K562 (cell line): Measurements from ENCODE around the gene ARID3B. TPM values are rescaled to one million over a fixed set of nuclear protein-coding genes. Genes with fewer than 3 reads are reported as not detected.

ENCODE experiments used
- HDAC1 ChIP-seq, 2 experiments: fragments of 450-650 bp; IDR thresholded peaks; 2 replicates each; pipeline ENCODE4 v1.6.1; 2016 to 2017; ENCODE audit warnings: inconsistent platforms in 1 of 2, mild to moderate bottlenecking in 1 of 2, moderate library complexity in 1 of 2
- KLF13 ChIP-seq: fragments of 450-650 bp; IDR thresholded peaks from 2 replicates; pipeline ENCODE4 v1.6.1; 2016; ENCODE audit warnings: missing genetic modification characterization, low read depth, mild to moderate bottlenecking, missing compliant biosample characterization, moderate library complexity, borderline replicate concordance
- MAZ ChIP-seq, 2 experiments: fragments of 450-650 bp in 1 of 2; sonication (generic) in 1 of 2; formaldehyde crosslinking; IDR thresholded peaks in 1 of 2; conservative IDR thresholded peaks in 1 of 2; 2 replicates each; pipeline versions ENCODE4 v1.4.0 to v1.5.0; 2020; ENCODE audit warnings: mild to moderate bottlenecking in 1 of 2, missing genetic modification reagents in 1 of 2
- MCM5 ChIP-seq: fragments of 450-650 bp; IDR thresholded peaks from 2 replicates; pipeline ENCODE4 v1.6.1; 2016; ENCODE audit warnings: low read depth
- NR2C2 ChIP-seq, 2 experiments: fragments of 200-800 bp in 1 of 2; sonication (Bioruptor generic) in 1 of 2; sonication (generic) in 1 of 2; formaldehyde crosslinking in 1 of 2; IDR thresholded peaks; 2 replicates each; pipeline versions ENCODE4 v1.6.1 to v1.8.0; 2016 to 2022; ENCODE audit warnings: mild to moderate bottlenecking in 1 of 2, missing compliant biosample characterization in 1 of 2, missing genetic modification characterization in 1 of 2, missing genetic modification reagents in 1 of 2
- POLR2AphosphoS2 ChIP-seq: IDR thresholded peaks from 2 replicates; pipeline ENCODE4 v1.6.1; 2012; ENCODE audit warnings: low read length, improper control_type of control experiment
- RAD21 ChIP-seq, 2 experiments: fragments of 250-450 bp in 1 of 2; fragments of 450-650 bp in 1 of 2; sonication (Bioruptor Pico) in 1 of 2; formaldehyde crosslinking in 1 of 2; IDR thresholded peaks in 1 of 2; conservative IDR thresholded peaks in 1 of 2; 2 replicates each; pipeline versions ENCODE4 v1.4.0 to v1.8.0; 2020 to 2022; ENCODE audit warnings: mild to moderate bottlenecking in 2 of 2, moderate library complexity in 1 of 2
- RB1 ChIP-seq: fragments of 450-650 bp; IDR thresholded peaks from 2 replicates; pipeline ENCODE4 v1.6.1; 2017; ENCODE audit warnings: low read depth, mild to moderate bottlenecking
- RBBP5 ChIP-seq: fragments of 200-600 bp; sonication (generic); IDR thresholded peaks from 2 replicates; pipeline ENCODE4 v1.6.1; 2012; ENCODE audit warnings: borderline replicate concordance, mild to moderate bottlenecking, low read length, control low read depth, inconsistent platforms; ENCODE audit not compliant: insufficient read depth, poor library complexity, severe bottlenecking
- SMAD1 ChIP-seq: fragments of 150-350 bp; IDR thresholded peaks from 2 replicates; pipeline ENCODE4 v1.6.1; 2014; ENCODE audit warnings: low read length, low read depth; ENCODE audit not compliant: partially characterized antibody
- SMAD4 ChIP-seq: fragments of 250-450 bp; sonication (Bioruptor Pico); conservative IDR thresholded peaks from 2 replicates; pipeline ENCODE4 v1.8.0; 2021; ENCODE audit warnings: inconsistent platforms, mild to moderate bottlenecking, moderate library complexity
- STAT5B ChIP-seq: fragments of 250-450 bp; sonication (Bioruptor Pico); IDR thresholded peaks from 2 replicates; pipeline ENCODE4 v1.8.0; 2021; ENCODE audit warnings: mild to moderate bottlenecking, inconsistent platforms
- TCF3 ChIP-seq: sonication (generic); formaldehyde crosslinking; IDR thresholded peaks from 2 replicates; pipeline ENCODE4 v1.4.0; 2020; ENCODE audit warnings: mild to moderate bottlenecking, missing genetic modification reagents
- ZNF184 ChIP-seq: sonication (generic); formaldehyde crosslinking; IDR thresholded peaks from 2 replicates; pipeline ENCODE4 v1.5.0; 2020; ENCODE audit warnings: missing genetic modification reagents
- ZNF316 ChIP-seq: fragments of 450-650 bp; IDR thresholded peaks from 2 replicates; pipeline ENCODE4 v1.6.1; 2016
- polyA plus RNA-seq, 8 experiments: library from polyadenylated mRNA; depleted of rRNA in 4 of 8; stranded (reverse) in 5 of 8; unstranded in 3 of 8; fragments of >200 nt; fragmentation: Nextera tagmentation in 2 of 8; fragmentation: Illumina TruSeq in 1 of 8; extraction: Ambion mirVana in 2 of 8; extraction: Trizol in 1 of 8; gene quantifications; 2 replicates each; pipeline versions ENCODE4 v1.2.1 to v1.2.3, GENCODE V29; 2011 to 2014; ENCODE audit warnings: inconsistent platforms in 1 of 8, missing spikeins in 1 of 8
- total RNA-seq, 7 experiments: library from RNA; depleted of rRNA in 6 of 7; stranded (reverse); fragments of >200 nt in 6 of 7; fragmentation: Illumina TruSeq in 2 of 7; extraction: Trizol in 2 of 7; gene quantifications; 2 replicates each; pipeline versions ENCODE4 v1.2.1 to v1.2.3, GENCODE V29; 2011 to 2021; ENCODE audit warnings: low replicate concordance in 1 of 7
- TF ChIP-seq, protein P1 (sequence below): fragments of 150-350 bp; IDR thresholded peaks from 2 replicates; pipeline ENCODE4 v1.6.1; 2014; ENCODE audit warnings: low read depth, mild to moderate bottlenecking, low read length, borderline replicate concordance

ARID3B gene
- total and polyA plus RNA-seq, 9 of the 15 experiments (the other 6 are each of a cell fraction or from before 2014, with no cell fraction given), result 0.32 to 15.1 (median 7.1) TPM

GRCh38 chr15:74540761-74541493 is at the start of gene ARID3B (continued):
- TF ChIP-seq HDAC1 (IDR thresholded peaks at IDR 0.05) (peak in 1 of 2 experiments; percentile 69; a peak in 2 of 4 replicates), RB1 (peak; percentile 49), NR2C2 (CRISPR knock-in tag; IDR thresholded peaks at IDR 0.05) (no peak), NR2C2 (tag; IDR thresholded peaks at IDR 0.05) (peak; percentile 88), TCF3 (CRISPR knock-in tag) (no peak), SMAD1 (peak; percentile 41), POLR2AphosphoS2 (peak; percentile 56; the same call in 1 of the 2 replicates), ZNF184 (CRISPR knock-in tag) (no peak), STAT5B (no peak), SMAD4 (CRISPR knock-in tag) (peak; percentile 48), ZNF316 (no peak; the same call in 1 of the 2 replicates), RAD21 (CRISPR knock-in tag; conservative IDR thresholded peaks at IDR 0.05 in 1 of 2, IDR thresholded peaks at IDR 0.05 in 1 of 2) (no peak), RBBP5 (peak; percentile 39), KLF13 (tag) (0 out of 2 replicates have a peak, but pooled peaks have one; percentile 21), MCM5 (no peak), MAZ (CRISPR knock-in tag; conservative IDR thresholded peaks at IDR 0.05 in 1 of 2, IDR thresholded peaks at IDR 0.05 in 1 of 2) (peak; percentile 68 to 95)
- TF ChIP-seq, protein P1, sequence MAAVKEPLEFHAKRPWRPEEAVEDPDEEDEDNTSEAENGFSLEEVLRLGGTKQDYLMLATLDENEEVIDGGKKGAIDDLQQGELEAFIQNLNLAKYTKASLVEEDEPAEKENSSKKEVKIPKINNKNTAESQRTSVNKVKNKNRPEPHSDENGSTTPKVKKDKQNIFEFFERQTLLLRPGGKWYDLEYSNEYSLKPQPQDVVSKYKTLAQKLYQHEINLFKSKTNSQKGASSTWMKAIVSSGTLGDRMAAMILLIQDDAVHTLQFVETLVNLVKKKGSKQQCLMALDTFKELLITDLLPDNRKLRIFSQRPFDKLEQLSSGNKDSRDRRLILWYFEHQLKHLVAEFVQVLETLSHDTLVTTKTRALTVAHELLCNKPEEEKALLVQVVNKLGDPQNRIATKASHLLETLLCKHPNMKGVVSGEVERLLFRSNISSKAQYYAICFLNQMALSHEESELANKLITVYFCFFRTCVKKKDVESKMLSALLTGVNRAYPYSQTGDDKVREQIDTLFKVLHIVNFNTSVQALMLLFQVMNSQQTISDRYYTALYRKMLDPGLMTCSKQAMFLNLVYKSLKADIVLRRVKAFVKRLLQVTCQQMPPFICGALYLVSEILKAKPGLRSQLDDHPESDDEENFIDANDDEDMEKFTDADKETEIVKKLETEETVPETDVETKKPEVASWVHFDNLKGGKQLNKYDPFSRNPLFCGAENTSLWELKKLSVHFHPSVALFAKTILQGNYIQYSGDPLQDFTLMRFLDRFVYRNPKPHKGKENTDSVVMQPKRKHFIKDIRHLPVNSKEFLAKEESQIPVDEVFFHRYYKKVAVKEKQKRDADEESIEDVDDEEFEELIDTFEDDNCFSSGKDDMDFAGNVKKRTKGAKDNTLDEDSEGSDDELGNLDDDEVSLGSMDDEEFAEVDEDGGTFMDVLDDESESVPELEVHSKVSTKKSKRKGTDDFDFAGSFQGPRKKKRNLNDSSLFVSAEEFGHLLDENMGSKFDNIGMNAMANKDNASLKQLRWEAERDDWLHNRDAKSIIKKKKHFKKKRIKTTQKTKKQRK, result no peak
